ENCODE measurements around the gene INSC. TPM values are rescaled to one million over a fixed set of nuclear protein-coding genes. Genes with fewer than 3 reads are reported as not detected.

Gene INSC
- total RNA-seq, 1 donor: not detected

DNA sequence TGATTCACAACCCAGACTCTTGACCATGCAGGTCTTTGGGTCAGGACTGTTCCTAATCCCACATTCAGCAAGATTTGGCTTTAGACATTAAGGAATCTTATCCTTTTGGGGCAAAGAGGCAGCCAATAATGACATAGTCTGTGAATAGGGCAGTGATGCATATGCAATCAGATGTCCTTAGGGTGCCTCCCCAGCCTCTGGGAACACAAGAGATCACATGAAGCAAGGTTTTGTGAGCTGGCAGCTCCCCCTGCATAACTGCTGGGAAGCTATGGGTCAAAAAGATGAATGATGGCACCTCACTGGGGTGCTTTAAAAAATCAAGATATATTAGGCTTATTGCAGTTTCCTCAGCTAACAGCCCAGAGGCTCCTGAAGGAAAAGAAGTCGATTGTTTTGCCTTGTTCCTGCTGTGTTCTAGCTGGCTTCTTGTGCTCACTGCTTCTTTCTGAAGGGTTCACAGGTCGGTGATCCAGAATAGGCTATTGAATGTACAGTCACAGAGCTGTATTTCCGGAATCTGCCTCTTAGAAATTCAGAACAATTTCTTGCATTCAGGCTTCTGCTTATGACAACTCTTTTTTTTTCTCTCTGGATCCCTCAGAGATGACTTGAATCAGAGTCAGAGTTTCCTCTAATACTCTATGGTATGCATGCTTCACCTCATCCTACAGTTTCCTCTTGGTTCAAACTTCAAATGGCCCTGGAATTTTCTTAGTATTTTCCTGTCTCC is 31.7 kb downstream of the INSC start:
- no peak for DNase-seq (ENCODE audit: low read depth in 2 of 3, low spot score in 2 of 3)

- DNase-seq (ENCODE audit: low read depth in 2 of 3, low spot score in 2 of 3): no peak
Observed at GRCh38 chr11:15148169-15148568, 33.4 kb downstream of the INSC start.

GRCh38 chr11:15149050-15149449 is 34.3 kb downstream of the INSC start:
- DNase-seq (ENCODE audit: low read depth in 2 of 3, low spot score in 2 of 3): no peak

DNA sequence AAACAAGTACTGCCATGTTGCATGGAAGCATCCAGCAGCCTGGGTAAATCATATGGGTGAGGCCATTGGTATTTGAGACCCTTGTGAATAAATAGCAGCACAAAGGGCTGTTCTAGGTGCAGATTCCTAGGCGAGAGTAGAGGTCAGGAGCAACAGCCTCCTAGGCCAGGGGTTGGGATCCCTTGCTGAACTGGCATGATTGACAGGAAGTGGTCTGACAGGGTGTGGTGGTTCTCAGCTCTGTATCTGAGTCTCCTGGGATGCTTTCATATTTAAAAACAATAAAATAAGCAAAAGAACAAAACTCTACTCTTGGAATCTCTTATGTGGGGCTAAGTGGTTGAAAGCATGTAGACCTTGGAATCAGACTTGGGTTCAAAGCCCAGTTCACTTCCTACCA is 35.8 kb downstream of the INSC start:
- no peak for DNase-seq (ENCODE audit: low read depth in 2 of 3, low spot score in 2 of 3)

GRCh38 chr11:15153231-15153630 is 38.5 kb downstream of the INSC start:
- DNase-seq (ENCODE audit: low read depth in 2 of 3, low spot score in 2 of 3): no peak

- no peak for DNase-seq (ENCODE audit: low read depth in 2 of 3, low spot score in 2 of 3)
Observed at GRCh38 chr11:15157181-15157580, 42.5 kb downstream of the INSC start.

DNA sequence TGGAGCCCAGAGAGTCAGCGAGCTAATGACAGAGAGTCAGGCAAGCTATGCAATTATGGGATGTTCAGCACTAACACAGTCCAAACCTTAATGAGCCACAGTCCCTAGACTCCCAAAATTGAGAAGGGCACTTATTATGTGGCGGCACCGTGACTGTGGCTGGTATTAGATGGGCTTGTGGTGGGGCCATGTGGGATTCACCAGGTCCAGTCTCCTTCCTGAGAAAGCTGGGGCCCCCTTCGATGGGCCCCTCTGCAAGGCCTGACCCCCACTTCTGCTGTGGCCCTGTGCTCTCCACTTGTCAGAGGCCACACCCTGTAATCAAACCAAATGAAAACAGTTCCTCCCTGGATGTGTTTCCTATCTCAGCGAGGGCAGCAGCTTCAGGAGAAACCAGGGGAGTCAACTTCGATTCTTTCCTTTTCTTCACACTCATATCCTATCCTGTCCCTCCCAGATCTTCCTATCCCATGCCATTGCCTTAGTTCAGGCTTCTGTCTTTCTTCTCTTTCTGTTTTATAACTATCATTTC is 42.9 kb downstream of the INSC start:
- no peak for DNase-seq (ENCODE audit: low read depth in 2 of 3, low spot score in 2 of 3)

- DNase-seq (ENCODE audit: low read depth in 2 of 3, low spot score in 2 of 3): no peak
Observed at GRCh38 chr11:15158351-15159015, 43.8 kb downstream of the INSC start.

- DNase-seq (ENCODE audit: low read depth in 2 of 3, low spot score in 2 of 3): peak in 2 of 3 donors; percentile 11 to 31
Observed at GRCh38 chr11:15159085-15159484, 44.4 kb downstream of the INSC start.

DNA sequence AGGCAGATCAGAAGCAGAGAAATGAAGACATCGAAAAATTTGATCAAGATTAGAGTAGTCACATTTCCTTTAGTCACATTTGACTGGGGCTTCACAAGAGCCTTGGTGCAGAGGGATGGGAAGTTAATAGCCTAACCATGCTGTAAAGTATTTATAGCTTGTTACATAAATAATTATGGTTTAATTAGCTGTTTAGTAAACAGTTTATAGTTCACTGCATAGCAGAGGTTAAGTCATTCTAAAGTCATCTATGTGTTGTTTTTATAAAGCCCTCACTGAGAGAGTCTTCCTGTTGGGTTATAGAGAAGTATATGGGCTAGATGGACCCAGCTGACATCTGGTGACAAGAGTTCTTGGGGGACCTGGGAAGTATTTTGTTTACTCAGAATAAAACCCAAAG is 47.1 kb downstream of the INSC start:
- DNase-seq (ENCODE audit: low read depth in 2 of 3, low spot score in 2 of 3): no peak

- no peak for DNase-seq (ENCODE audit: low read depth in 2 of 3, low spot score in 2 of 3)
Observed at GRCh38 chr11:15163136-15163535, 48.4 kb downstream of the INSC start.

- no peak for DNase-seq (ENCODE audit: low read depth in 2 of 3, low spot score in 2 of 3)
Observed at GRCh38 chr11:15166204-15166603, 51.5 kb downstream of the INSC start.

DNA sequence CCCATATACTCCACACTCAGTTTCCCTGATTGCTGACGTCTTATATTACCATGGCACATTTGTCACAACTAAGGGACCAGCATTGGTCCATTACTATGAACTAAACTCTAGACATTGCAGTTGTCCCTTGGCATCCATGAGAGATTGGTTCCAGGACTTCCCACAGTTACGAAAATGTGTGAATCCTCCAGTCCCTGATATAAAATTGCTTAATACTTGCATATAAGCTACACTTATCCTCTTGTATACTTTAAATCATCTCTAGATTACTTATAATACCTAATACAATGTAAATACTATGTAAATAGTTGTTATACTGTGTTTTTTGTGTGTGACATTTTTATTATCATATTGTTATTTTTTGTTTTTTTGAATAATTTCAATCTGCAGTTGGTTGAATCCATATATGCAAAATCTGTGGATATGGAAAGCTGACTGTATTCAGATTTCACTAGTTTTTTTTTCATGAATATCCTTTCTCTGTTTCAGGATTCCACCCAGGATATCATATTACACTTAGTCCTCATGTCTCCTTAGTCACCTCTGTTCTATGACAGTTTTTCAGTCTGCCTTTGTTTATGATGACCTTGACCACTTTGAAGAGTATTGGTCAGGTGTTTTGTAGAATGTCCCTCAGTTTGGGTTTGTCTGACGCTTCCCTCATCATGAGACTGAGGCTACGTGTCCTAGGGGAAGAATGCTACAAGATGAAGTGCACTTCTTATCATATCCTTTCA is 55.3 kb downstream of the INSC start:
- DNase-seq (ENCODE audit: low read depth in 2 of 3, low spot score in 2 of 3): no peak

DNA sequence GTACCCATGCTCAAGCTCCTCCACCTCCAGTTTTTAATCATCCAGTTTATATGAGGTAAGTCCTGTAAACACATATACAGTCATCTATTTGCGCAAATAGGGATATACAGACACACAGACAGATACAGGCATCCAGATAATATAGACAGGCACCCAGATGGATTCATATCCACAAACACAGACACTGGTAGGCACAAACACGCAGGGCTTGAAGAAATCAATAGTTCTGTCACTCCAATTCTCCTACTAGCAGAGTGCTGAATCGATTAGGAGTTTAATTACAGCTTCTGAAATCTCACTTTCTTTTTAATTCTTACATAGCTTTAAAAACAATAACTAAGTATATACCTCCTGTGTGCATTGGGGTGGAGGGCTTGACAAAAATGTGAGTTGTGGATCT is 56.0 kb downstream of the INSC start:
- DNase-seq (ENCODE audit: low read depth in 2 of 3, low spot score in 2 of 3): no peak

GRCh38 chr11:15171956-15172355 is 57.2 kb downstream of the INSC start:
- DNase-seq (ENCODE audit: low read depth in 2 of 3, low spot score in 2 of 3): no peak

DNA sequence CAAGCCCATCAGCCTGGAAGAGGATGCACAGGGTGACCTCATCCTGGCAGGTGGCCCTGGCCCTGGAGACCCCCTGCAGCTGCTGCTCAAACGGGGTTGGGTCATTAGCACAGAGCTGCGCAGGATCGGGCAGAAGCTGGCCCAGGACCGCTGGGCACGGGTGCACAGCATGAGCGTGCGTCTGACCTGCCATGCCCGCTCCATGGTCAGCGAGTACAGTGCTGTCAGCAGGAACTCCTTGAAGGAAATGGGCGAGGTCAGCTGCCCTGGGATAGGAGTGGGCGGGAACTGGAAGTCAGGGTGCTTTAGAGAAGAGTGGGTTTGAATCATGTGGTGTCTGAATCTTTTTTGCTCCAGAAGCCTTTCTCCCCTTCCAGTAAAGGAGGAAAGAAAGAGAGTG is 61.1 kb downstream of the INSC start:
- no peak for DNase-seq (ENCODE audit: low read depth in 2 of 3, low spot score in 2 of 3)

DNA sequence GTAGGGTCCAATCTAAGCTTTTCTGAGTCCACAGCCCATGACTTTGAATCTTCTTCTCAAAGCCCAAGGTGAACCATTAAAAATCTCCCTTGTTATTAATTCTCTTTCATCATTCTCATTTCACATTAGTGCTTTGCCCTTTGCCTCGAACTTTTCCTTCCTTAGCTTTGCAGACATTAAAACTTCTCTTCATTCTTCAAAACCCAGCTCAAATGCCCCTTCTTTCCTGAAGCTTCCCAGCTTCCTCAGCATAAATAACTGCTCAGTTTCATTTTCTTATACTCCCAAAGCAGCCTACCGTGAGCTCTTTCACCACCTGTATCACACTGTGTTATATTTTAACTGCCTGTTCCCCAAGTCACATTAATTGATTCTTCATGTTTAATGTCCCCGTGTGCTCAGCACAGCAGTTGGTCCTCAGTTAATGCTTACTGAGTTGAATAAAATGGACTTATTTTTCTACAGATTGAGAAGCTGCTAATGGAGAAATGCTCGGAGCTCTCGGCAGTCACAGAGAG is 62.0 kb downstream of the INSC start:
- no peak for DNase-seq (ENCODE audit: low read depth in 2 of 3, low spot score in 2 of 3)

GRCh38 chr11:15177491-15177890 is 62.8 kb downstream of the INSC start:
- no peak for DNase-seq (ENCODE audit: low read depth in 2 of 3, low spot score in 2 of 3)

DNA sequence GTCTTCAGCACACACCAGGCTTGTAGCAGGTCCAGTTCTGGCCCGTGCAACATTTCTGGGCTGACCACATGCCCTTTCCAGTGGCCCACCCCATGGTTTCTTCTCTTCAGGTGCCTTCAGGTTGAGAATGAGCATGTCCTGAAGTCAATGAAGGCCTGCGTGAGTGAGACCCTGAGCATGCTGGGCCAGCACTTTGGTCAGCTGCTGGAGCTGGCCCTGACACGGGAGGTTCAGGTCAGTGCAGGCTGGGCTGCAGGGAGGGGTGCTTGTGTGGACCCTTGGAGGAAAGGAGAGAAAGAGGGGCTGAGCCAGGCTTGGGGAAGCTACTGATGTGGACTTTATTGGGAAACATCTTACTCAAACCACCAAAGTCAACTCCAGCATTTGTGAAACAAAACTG is 63.5 kb downstream of the INSC start:
- no peak for DNase-seq (ENCODE audit: low read depth in 2 of 3, low spot score in 2 of 3)

GRCh38 chr11:15179167-15179566 is 64.4 kb downstream of the INSC start:
- DNase-seq (ENCODE audit: low read depth in 2 of 3, low spot score in 2 of 3): no peak

GRCh38 chr11:15180212-15180792 is 65.6 kb downstream of the INSC start:
- DNase-seq (ENCODE audit: low read depth in 2 of 3, low spot score in 2 of 3): no peak

Measured in hematopoietic multipotent progenitor cell (in vitro differentiated cells).